HG03196 (cell line): ENCODE data around the gene SYCP2.

Experiments used
- ATAC-seq: cut with Tn5 transposase; IDR thresholded peaks from one replicate; pipeline ENCODE4 v1.9.1; 2021; ENCODE audit not compliant: unreplicated experiment

The SYCP2 gene

GRCh38 chr20:59824711-59825562 lies 108.5 kb downstream of the SYCP2 start:
- ATAC-seq: no peak

DNA sequence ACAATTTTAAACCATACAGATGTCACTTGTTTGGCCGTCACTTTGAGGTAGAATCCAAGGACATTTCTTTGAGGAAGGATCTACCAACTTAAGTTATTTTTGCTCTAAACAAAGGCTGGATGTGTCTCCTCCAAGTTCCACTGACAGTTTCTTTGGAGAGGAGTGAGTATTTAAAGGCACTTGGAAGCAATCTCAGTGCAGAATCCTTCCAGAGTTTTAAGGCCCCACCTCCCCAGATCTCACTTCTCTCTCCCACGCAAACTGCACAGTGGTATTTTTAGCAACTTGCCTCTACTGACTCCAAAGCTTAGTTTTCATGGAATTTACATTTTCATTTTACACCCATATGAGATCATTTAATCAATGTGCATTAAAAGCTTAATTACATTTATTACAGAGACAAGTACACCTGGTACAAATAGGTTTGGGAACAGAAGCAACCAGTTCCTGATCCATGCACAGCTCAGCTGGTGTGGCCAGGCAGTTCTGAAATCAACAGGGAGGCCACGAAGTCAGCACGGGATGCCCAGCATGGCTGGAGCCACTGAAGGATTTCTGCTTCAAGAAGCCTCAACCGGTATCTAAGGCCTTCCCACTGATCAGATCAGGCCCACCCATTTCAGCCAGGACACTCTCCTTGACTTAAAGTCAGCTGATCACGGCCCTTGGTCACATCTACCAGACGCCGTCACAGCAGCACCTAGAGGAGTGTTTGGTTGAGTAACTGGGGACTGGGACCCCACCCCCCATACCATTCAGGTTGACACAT lies 109.8 kb downstream of the SYCP2 start:
- ATAC-seq: no peak

DNA sequence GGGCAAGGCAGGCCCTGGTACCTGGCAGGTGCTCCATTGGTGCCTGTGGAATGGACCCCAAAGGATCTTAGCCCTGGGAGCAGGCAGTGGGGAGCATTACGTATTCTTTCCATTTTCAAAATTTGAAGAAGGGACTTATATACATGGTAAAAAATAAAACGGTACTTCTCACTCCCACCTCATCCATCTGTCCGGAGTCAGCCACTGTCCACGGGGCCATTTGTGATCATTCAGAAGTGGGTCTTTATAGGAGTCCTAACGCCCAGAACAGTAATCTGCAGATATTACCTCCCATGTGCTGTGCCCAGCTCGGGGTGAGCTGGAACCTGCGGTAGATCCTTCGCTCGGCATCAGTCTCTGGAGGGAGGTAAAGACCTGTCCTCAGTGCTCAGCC lies 110.4 kb downstream of the SYCP2 start:
- ATAC-seq: no peak

GRCh38 chr20:59822291-59823029 lies 111.0 kb downstream of the SYCP2 start:
- ATAC-seq: no peak

DNA sequence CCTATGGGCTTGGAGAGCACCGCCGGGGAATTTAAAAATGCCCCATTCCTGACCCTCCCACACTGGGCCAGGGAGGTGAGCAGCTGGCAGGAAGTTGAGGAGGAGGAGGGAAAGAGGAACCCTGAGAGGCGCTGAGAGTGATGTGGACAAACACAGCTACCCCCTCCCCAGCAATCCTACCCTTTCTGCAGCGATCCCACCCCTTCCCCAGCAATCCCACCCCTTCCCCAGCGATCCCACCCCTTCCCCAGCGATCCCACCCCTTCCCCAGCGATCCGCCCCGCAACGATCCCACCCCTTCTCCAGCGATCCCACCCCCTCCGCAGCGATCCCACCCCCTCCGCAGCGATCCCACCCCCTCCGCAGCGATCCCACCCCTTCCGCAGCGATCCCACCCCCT lies 111.6 kb downstream of the SYCP2 start:
- no peak for ATAC-seq

GRCh38 chr20:59821201-59821600 lies 112.2 kb downstream of the SYCP2 start:
- ATAC-seq: no peak

GRCh38 chr20:59820204-59821041 lies 113.0 kb downstream of the SYCP2 start:
- ATAC-seq: no peak

DNA sequence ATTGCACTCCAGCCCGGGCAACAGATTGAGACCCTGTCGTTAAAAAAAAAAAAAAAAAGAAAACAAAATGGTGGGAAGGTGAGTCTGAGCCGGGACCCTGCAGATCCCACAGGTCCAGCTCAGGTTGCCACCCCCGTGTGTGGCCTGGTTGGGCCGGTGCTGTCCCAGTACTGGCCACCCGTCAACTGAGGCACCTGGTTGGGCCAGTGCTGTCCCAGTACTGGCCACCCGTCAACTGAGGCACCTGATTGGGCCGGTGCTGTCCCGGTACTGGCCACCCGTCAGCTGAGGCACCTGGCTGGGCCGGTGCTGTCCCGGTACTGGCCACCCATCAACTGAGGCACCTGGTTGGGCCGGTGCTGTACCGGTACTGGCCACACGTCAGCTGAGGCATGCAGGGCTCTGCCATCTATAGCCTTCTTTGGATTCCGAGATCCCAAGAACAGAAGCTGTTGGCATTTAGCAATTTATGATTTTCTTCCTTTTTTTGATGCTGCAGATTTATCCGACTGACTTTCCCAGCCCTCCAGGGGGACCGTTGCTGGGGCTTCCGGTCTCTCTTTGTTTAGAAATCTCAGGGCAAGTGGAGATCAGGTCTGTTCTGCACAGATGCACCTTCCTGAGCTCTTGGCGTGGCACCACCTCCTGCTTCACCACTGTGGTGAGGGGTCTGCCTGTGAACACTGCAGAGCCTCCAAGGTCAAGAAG lies 113.8 kb downstream of the SYCP2 start:
- ATAC-seq: no peak

- no peak for ATAC-seq
Measured at GRCh38 chr20:59818911-59819310, 114.5 kb downstream of the SYCP2 start.

DNA sequence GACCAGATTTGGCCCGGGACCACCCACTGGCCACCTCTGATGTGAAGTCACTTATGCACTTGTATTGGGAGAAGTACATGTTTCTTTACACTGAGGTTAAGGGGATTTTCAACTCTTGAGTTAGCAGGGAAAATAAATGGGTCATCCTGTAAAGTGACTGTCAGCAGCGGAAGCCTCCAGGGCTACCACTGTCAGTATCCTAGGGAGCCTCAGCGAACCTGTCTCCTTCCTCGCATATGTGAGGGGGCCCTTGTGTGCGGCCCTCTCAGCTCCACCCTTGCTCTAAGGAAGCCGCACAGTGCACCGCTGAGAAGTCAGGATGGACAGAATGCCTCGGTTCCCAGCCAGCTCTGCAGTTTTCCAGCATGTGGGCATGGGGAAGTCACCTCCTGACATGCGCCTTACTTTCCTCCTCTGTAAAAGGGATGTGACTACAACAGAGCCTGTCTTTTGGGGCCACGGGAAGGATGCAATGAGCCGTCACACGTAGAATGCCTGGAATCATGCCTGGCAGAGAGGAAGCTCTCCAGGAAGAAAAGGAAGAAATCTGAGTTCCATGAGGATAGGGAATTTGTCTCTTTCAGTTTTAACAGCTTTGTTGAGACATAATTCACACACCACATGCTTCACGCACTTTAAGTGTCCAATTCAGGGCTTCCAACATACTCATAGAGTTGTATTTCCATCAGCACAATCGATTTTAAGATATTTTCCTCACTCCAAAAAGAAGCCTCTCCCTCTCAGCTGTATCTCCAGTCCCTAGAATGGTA lies 115.4 kb downstream of the SYCP2 start:
- no peak for ATAC-seq

- no peak for ATAC-seq
Measured at GRCh38 chr20:59817406-59817805, 116.0 kb downstream of the SYCP2 start.

GRCh38 chr20:59816146-59816738 lies 117.2 kb downstream of the SYCP2 start:
- no peak for ATAC-seq

DNA sequence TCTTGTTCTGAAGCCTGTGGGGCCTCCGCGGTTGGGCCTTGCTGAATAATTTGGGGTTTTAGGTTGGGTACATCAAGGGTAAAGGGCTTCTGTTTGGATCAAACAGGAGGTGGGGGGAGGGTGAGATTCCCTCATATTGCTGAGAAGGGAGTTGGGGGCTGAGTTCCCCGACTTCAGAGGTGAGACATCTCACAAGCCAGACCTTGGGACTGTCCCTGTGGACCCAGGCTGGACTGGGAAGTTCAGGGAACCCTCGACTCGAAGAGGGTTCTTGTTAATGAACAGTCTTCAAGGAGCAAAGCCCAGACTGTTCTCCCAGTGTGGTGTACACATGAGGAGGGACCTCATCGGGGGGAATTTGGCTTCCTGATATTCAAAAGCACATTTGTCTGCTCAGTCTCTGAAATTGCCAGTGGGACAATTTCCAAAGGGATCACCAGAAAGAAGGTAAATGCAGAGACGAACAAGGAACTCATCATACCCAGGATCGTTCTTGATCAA lies 118.5 kb downstream of the SYCP2 start:
- ATAC-seq: no peak

DNA sequence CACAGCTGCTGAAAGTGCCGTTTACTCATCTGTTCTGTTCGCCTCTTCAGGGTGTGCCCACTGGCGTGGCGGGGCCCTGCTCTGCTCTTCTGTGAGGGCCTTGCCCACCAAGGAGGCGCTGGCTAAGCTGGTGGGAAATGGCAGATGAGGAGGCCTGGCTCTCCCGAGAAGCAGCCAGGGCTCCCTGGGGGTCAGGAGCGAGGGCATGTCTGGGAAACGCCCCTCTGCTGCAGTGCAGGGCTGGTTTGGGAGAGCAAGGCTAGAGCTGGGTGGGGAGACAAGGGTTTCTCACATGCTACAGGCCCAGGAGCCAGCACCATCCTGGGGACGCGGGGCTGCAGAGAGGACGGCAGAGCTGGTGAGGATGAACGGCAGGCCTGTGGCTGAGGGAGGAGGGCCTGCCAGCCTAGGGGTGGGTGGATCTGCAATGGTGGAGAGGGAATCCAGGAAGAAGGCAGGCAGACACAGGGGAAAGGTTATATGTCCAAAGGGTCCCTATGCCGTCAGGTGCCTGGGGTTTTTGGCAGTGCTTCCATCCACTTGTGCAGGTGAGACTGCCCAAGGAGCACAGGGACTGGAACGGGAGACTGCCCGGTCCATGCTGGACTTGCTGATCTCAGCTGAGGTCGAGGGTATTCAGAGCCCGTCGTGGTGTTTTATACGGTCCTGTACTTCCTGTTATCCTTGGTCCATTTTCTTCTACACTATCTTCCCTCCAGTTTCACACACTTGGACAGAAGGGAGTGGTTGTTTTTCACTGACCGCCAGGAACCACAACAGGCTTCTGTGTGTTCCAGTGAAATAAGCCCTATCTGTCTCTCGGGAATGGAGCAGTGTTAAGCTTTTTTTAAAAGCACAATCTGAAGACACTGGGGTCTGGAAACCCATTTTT lies 119.2 kb downstream of the SYCP2 start:
- ATAC-seq: no peak
